T1000 (cell line): ENCODE data around the gene IL21R.

Experiments used
- DNase-seq: peaks from one replicate; lab custom pipeline; 2025; ENCODE audit warnings: mixed read lengths; lab: John Stamatoyannopoulos, UW

IL21R gene

GRCh38 chr16:27486344-27486743 lies 84.4 kb downstream of the IL21R start:
- DNase-seq: no peak

GRCh38 chr16:27486760-27487159 lies 84.8 kb downstream of the IL21R start:
- no peak for DNase-seq

GRCh38 chr16:27489421-27489820 lies 87.4 kb downstream of the IL21R start:
- no peak for DNase-seq

GRCh38 chr16:27489906-27490305 lies 87.9 kb downstream of the IL21R start:
- DNase-seq: no peak

- DNase-seq: no peak
These were observed 90.1 kb downstream of the IL21R start for GRCh38 chr16:27491894-27492587.

- no peak for DNase-seq
These were observed 90.6 kb downstream of the IL21R start for GRCh38 chr16:27492588-27492979.

GRCh38 chr16:27495191-27495590 lies 93.2 kb downstream of the IL21R start:
- DNase-seq: no peak

- DNase-seq: no peak
These were observed 96.3 kb downstream of the IL21R start for GRCh38 chr16:27498031-27498825.

GRCh38 chr16:27498916-27499658 lies 97.1 kb downstream of the IL21R start:
- no peak for DNase-seq

GRCh38 chr16:27499659-27500055 lies 97.7 kb downstream of the IL21R start:
- no peak for DNase-seq

- DNase-seq: no peak
These were observed 98.8 kb downstream of the IL21R start for GRCh38 chr16:27500801-27501200.
